ENCODE data around the gene NOP10. TPM values are rescaled to one million over a fixed set of nuclear protein-coding genes. Genes with fewer than 3 reads are reported as not detected.

Gene NOP10
- total and polyA plus RNA-seq, 2 of the 8 experiments (the other 6 are each of a cell fraction or from before 2014, with no cell fraction given) = 285 to 981 TPM

DNA sequence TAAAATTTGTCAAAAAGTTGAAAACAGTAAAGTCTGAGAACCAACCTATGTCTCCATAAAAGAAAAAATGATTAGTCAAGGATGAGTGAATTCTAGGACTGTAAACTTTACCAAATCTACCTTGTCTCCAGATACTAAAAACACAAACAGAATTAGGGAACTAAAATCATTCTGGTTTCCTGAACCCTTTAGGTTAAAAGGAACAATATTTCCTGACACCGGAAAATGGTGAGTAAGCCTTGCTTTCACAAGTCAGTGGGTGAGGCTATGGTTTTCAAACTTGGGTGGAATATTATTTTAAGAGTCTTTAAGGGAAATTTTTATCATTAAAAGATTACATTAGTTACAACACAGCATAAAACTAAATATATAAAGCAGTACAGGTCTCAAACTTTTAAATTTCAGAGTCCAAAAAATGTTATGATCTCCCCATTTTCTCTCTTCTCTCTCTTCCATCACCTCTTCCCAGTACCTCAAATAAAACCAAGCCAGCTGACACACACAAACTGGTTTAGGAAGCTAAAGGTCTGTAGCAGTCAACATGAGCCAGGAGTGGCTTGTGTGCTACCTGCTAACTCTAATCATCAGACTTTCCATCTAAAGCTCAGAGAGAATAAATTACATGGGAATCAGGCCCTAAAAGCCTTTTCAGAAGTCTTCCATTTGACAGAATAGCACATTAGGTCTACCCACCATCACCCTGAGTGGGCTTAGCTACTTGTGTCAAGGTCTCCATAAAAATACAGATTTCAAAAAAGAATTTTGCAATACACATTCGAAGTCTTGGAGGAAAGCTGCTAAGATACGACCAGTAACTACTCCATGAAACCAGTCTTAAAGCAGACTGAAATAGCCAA is 7.5 kb downstream of the NOP10 start:
- Histone ChIP-seq H2BK12ac (ENCODE audit: low read depth, low read length) (no peak overlapping the region), H3K23ac (ENCODE audit: insufficient read length) (no peak overlapping the region), H3K4me2 (ENCODE audit: insufficient read depth in 1 of 2, low read depth in 2 of 2, low read length in 2 of 2) (no peak overlapping the region), H4K8ac (ENCODE audit: extremely low read depth, insufficient read depth, low read length) (no peak overlapping the region), H3K4me3 (ENCODE audit: extremely low read depth in 1 of 4, insufficient read depth in 2 of 4, low read depth in 3 of 4, low read length in 4 of 4) (no peak overlapping the region), H2BK20ac (ENCODE audit: low read length) (no peak overlapping the region), H2BK120ac (replicated peaks; ENCODE audit: low read depth, low read length) (no peak overlapping the region), H4K20me1 (replicated peaks in 1 of 2; ENCODE audit: control insufficient read depth in 1 of 2, insufficient read depth in 2 of 2, low read length in 2 of 2) (no peaks in the 10 kb centered on the region), H4K91ac (replicated peaks; ENCODE audit: insufficient read length, low read length) (no peak overlapping the region), H2BK15ac (ENCODE audit: low read length) (no peak overlapping the region), H3K79me1 (ENCODE audit: low read depth, low read length) (no peaks in the 10 kb centered on the region), H3K27ac (ENCODE audit: low read depth, low read length) (no peak overlapping the region), H3K18ac (ENCODE audit: extremely low read depth, low read length) (no peak overlapping the region), H3K9ac (replicated peaks in 1 of 4; ENCODE audit: extremely low read depth in 1 of 4, low read depth in 3 of 4, low read length in 3 of 4) (no peak overlapping the region), H3K36me3 (ENCODE audit: control insufficient read depth in 2 of 4, insufficient read depth in 4 of 4, low read length in 3 of 4) (peaks cover 0 to 5% (median 2%) of the 10 kb centered on the region in 4 experiments; a peak in 4 of 8 replicates), H3K9me3 (ENCODE audit: insufficient read depth in 2 of 2, low read depth in 1 of 2, low read length in 1 of 2) (no peaks in the 10 kb centered on the region), H3K23me2 (ENCODE audit: low read depth, low read length) (peaks cover 8% of the 10 kb centered on the region; the same call in 1 of the 2 replicates), H2BK5ac (ENCODE audit: low read depth, low read length) (no peak overlapping the region), H4K5ac (ENCODE audit: insufficient read length, low read depth, low read length) (no peak overlapping the region), H2AK5ac (ENCODE audit: low read depth, low read length) (no peak overlapping the region), H3K27me3 (replicated peaks in 1 of 4; ENCODE audit: control insufficient read depth in 3 of 4, extremely low read depth in 1 of 4, insufficient read depth in 3 of 4, low read length in 3 of 4) (no peaks in the 10 kb centered on the region), H3K79me2 (ENCODE audit: control insufficient read depth in 1 of 2, insufficient read depth in 2 of 2, low read length in 2 of 2) (no peaks in the 10 kb centered on the region), H3K4me1 (replicated peaks in 1 of 4; ENCODE audit: control insufficient read depth in 3 of 4, insufficient read depth in 4 of 4, low read length in 3 of 4) (peaks cover 0 to 2% (median 0%) of the 10 kb centered on the region in 4 experiments; a peak in 2 of 7 replicates), H3K56ac (replicated peaks; ENCODE audit: insufficient read length, low read depth, low read length) (no peak overlapping the region), H2AFZ (ENCODE audit: low read length) (no peak overlapping the region), H3K14ac (ENCODE audit: insufficient read length) (no peak overlapping the region), H3K4ac (replicated peaks; ENCODE audit: insufficient read length, low read depth, low read length) (no peak overlapping the region)
- DNase-seq (ENCODE audit: low read depth in 1 of 2, low spot score in 2 of 2) (no peak), FAIRE-seq (no peak)
- POLR2A ChIA-PET (ENCODE audit: partially characterized antibody) = interaction anchor here (1.0 to 4.7 kb wide), 2 partner anchors 13 to 31 kb away, joined by 3 to 35 read pairs; partner anchors contain the start of gene LPCAT4
- CTCF ChIA-PET (ENCODE audit: partially characterized antibody) = interaction anchor here (0.7 kb wide), 1 partner anchor 25 kb away, joined by 3 read pairs; no protein-coding TSS in a partner anchor
- WGBS, 2 experiments (ENCODE audit: extremely low coverage in 1 of 2, insufficient coverage in 1 of 2, insufficient read length in 1 of 2, insufficient replicate concordance in 2 of 2, low coverage in 1 of 2, low lambda C conversion rate in 2 of 2, missing lambda C conversion rate in 1 of 2) = 91% methylated on average over 3 of the region's 3 CpGs; no CpG with 5 or more reads in 1 of the 2 experiments
- no peak for TF ChIP-seq POU5F1 (IDR thresholded peaks at IDR 0.05; ENCODE audit: low read depth, low read length)
- no peak for TF ChIP-seq TEAD4 (IDR thresholded peaks at IDR 0.05; ENCODE audit: low read depth, low read length)
- no peak for TF ChIP-seq BACH1 (IDR thresholded peaks at IDR 0.05; ENCODE audit: low read length)
- no peak for TF ChIP-seq BRCA1 (IDR thresholded peaks at IDR 0.05; ENCODE audit: low read depth, low read length)
- TF ChIP-seq CHD1 (IDR thresholded peaks at IDR 0.05; ENCODE audit: low read depth, low read length) = no peak
- no peak for TF ChIP-seq MAFK (IDR thresholded peaks at IDR 0.05; ENCODE audit: low read depth, low read length)
- TF ChIP-seq SRF (IDR thresholded peaks at IDR 0.05; ENCODE audit: low read depth, low read length) = no peak
- no peak for TF ChIP-seq SIRT6 (IDR thresholded peaks at IDR 0.05; ENCODE audit: low read length)

Data from H1 (cell line).